ENCODE measurements around the gene PPP4R3A.
"Not testable (repeated sequence)": the region's sequence is repeated elsewhere in the genome, so short reads cannot be mapped to it uniquely, and the experiment has no call there.

Gene PPP4R3A

GRCh38 chr14:91503000-91503504, 7.1 kb downstream of the PPP4R3A start:
- no peak for DNase-seq (ENCODE audit: low read depth in 3 of 3)

- no peak for DNase-seq (ENCODE audit: low read depth in 3 of 3)
Measured at GRCh38 chr14:91501951-91502930, 7.9 kb downstream of the PPP4R3A start.

DNA sequence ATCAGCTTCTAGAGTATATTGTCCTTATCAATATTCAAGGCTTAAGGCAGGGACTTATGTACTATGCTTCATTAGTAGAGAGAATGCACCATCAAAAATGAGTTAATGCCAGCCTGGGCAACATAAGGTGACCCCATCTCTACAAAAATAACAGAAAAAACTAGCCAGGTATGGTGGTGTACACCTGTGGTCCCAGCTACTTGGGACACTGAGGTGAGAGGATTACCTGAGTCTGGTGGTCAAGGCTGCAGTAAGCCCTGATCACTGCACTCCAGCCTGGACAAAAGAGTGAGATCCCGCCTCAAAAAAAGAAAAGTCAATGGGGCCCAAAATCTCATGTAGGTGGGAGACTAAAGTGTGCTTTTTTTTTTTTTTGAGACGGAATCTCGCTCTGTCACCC, 8.8 kb downstream of the PPP4R3A start:
- no peak for DNase-seq (ENCODE audit: low read depth in 3 of 3)

DNA sequence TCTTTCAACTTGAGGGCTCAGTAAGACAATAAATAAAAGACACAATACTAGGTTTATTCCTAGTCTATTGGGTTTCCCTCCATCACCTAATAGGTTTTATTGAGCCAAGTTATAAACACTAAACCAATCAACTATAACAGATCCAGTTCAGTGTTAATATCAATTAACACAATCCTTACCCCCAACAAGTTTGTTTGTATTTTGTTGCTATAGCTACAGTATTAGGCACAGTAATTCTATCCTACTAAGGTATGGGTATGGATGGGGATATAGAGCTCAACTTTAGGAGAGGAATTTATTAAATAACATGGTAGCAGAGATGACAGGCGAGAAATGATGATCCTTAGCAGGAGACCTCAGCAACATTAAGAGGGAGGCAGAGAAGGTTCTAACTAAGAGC, 13.3 kb downstream of the PPP4R3A start:
- no peak for DNase-seq (ENCODE audit: low read depth in 3 of 3)

DNA sequence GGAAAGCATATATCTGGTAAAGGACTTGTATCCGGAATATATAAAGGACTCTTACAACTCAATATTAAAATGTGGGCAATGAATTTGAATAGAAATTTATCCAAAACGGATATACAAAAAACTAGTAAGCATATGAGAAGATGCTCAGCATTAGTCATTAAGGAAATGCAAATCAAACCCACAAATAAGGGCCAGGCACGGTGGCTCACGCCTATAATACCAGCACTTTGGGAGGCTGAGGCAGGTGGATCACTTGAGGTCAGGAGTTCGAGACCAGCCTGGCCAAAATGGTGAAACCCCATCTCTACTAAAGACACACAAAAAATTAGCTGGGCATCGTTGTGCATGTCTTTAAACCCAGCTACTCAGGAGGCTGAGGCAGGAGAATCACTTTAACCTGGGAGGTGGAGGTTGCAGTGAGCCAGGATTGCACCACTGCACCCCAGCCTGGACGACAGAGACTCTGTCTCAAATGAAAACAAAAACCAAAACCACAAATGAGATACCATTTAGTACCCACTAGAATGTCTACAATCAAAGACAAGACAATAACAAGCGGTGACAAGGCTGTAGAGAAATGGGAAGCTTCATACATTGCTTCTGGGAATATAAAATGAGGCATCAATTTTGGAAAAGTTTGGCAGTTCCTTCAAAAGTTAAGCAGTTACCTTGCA, 15.6 kb downstream of the PPP4R3A start:
- not testable (repeated sequence) for DNase-seq (ENCODE audit: low read depth in 3 of 3)

GRCh38 chr14:91493169-91493568, 16.9 kb downstream of the PPP4R3A start:
- no peak for DNase-seq (ENCODE audit: low read depth in 3 of 3)

DNA sequence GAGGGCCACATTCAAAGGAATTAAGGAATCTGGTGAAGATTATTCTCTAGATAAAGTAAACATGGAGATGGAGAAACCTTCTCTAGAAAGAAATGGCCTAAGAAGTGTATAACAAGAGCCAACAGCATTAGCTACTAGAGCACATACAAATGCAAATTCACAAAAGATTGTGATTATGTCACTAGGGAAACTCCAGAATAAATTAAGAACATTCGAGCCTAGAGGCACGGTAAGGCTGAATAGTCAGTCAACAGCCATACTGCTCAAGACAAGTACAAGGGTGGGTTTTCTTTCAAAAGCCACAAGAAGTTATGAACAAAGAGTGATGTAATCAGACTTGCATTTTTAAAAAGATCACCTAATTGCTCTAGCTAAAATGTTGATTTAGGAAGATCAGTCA, 25.4 kb downstream of the PPP4R3A start:
- DNase-seq (ENCODE audit: low read depth in 3 of 3): no peak

DNA sequence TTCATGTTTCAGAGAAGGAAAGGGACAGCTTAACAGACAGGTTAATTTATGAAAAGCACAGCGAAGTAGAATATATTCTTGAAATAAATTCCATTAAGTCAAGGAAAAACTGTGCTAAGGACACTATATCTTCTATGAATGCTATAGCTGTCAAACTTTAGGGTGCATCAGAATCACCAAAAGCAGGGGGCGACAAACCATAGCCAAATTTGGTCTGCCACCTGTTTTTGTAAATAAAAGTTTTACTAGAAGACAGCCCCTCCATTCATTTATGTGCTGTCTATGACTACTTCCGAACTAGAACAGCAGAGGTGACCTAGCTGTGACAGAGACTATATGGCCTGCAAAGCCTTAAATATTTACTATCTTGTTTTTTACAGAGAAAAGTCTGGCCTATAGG, 25.9 kb downstream of the PPP4R3A start:
- DNase-seq (ENCODE audit: low read depth in 3 of 3): no peak

- DNase-seq (ENCODE audit: low read depth in 3 of 3): no peak
Measured at GRCh38 chr14:91482263-91483013, 27.7 kb downstream of the PPP4R3A start.

- no peak for DNase-seq (ENCODE audit: low read depth in 3 of 3)
Measured at GRCh38 chr14:91477388-91477787, 32.7 kb downstream of the PPP4R3A start.

DNA sequence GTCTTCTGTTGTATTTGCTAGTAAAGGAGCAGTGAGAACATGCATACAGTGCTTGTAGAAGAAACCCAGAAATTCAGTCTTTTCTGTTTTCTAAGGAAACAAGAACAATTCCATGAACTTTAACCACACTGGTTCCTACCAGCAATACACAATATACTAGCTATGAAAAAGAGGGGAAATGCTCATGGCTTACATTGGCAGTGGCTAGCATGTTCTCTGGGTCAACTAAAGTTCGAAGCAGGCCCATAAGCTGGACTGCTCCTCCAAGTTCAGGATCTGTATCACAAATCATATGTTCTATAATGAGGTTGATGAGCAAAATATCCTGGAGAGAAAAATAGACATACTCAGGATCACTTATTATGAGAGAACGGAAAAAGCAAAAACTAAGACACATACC, 37.1 kb downstream of the PPP4R3A start:
- DNase-seq (ENCODE audit: low read depth in 3 of 3): no peak

GRCh38 chr14:91470216-91470615, 39.9 kb downstream of the PPP4R3A start:
- DNase-seq (ENCODE audit: low read depth in 3 of 3): no peak

GRCh38 chr14:91466192-91466591, 43.9 kb downstream of the PPP4R3A start:
- DNase-seq (ENCODE audit: low read depth in 3 of 3): no peak

DNA sequence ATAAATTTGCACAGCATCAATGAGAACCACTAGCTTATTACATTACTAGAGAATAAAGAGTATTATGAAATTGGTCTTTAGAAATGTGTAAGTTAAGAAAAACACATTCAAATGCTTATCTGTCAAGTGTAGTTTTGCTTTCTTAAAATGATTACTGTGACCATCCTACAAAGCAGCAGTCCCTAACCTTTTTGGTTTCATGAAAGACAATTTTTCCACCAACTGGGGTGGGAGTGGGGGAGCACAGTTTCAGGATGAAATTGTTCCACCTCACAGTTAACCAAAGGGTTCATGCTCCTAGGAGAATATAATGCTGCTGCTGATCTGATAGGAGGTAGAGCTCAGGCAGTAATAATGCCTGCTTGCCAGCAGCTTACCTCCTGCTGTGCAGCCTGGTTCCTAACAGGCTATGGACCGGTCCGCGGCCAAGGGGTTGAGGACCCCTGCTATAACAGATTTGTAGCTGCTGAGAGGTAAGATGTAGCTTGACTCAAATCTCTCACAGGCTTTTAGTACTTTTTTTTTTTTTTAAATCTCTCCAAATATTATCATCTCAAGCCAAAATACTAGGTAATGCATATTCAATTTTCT, 45.4 kb downstream of the PPP4R3A start:
- DNase-seq (ENCODE audit: low read depth in 3 of 3): peak in 1 of 3 experiments; percentile 20

DNA sequence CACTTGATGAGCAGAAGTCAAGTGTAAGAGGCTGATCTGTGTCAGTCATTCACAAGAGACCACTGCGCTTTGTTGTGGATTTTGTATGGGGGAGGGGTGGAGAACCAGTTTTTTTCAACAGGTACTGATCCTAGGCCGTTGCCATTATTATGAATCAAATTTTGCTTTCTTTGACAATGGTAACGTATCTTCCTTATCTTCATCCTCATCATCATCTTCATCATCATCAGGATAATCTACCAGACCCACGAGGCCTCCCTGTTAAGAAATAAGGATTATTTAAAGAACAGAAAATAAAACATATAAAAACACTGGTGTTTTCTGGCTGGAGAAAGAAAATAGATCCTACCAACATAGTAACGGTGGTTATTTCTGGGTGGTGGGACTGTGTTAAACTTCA, 51.5 kb downstream of the PPP4R3A start:
- no peak for DNase-seq (ENCODE audit: low read depth in 3 of 3)

DNA sequence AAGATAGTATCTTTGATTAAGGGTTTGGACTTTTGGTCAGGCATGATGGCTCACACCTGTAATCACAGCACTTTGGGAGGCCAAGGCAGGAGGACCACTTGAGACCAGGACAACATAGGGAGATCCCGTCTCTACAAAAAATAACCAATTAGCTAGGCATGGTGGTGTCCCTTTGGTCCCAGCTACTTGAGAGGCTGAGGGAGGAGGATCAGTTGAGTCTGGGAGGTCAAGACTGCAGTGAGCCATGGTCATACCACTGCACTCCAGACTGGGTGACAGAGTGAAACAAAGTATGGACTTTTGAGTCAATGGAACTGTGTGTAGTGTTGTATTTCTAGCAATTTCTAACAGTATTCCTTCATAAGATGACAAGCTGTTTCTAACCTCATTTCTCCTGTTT, 53.8 kb downstream of the PPP4R3A start:
- DNase-seq (ENCODE audit: low read depth in 3 of 3): no peak

- no peak for DNase-seq (ENCODE audit: low read depth in 3 of 3)
Measured at GRCh38 chr14:91454580-91454979, 55.5 kb downstream of the PPP4R3A start.

GRCh38 chr14:91454155-91454554, 56.0 kb downstream of the PPP4R3A start:
- DNase-seq (ENCODE audit: low read depth in 3 of 3): no peak

GRCh38 chr14:91453744-91454143, 56.4 kb downstream of the PPP4R3A start:
- DNase-seq (ENCODE audit: low read depth in 3 of 3): no peak

GRCh38 chr14:91444335-91445020, 65.6 kb downstream of the PPP4R3A start:
- no peak for DNase-seq (ENCODE audit: low read depth in 3 of 3)

- no peak for DNase-seq (ENCODE audit: low read depth in 3 of 3)
Measured at GRCh38 chr14:91439345-91439744, 70.8 kb downstream of the PPP4R3A start.
